ENCODE results near the gene C1orf53.
"Not testable (repeated sequence)": the region's sequence is repeated elsewhere in the genome, so short reads cannot be mapped to it uniquely, and the experiment has no call there.

C1orf53 gene

GRCh38 chr1:197948926-197949899, 46.8 kb downstream of the C1orf53 start:
- Histone ChIP-seq H3K9me3 (ENCODE audit: control insufficient read depth, insufficient read depth, low read length) (no peaks in the 10 kb centered on the region), H3K4me3 (ENCODE audit: low read depth, low read length) (no peak overlapping the region)

GRCh38 chr1:197951089-197951488, 48.7 kb downstream of the C1orf53 start:
- Histone ChIP-seq H3K27me3 (ENCODE audit: control insufficient read depth, insufficient read depth, low read length) (no peaks in the 10 kb centered on the region), H3K4me1 (ENCODE audit: control insufficient read depth, insufficient read depth, low read length) (no peaks in the 10 kb centered on the region; the same call in 1 of the 2 replicates), H3K9ac (ENCODE audit: low read depth, low read length) (no peak overlapping the region), H3K4me3 (ENCODE audit: low read depth, low read length) (no peak overlapping the region), H3K36me3 (ENCODE audit: control insufficient read depth, insufficient read depth, low read length) (no peaks in the 10 kb centered on the region), H3K27ac (ENCODE audit: low read depth, low read length) (no peak overlapping the region), H3K9me3 (ENCODE audit: control insufficient read depth, insufficient read depth, low read length) (no peaks in the 10 kb centered on the region)

More at GRCh38 chr1:197948926-197949899, 46.8 kb downstream of the C1orf53 start:
- Histone ChIP-seq H3K27me3 (ENCODE audit: control insufficient read depth, insufficient read depth, low read length) (no peaks in the 10 kb centered on the region), H3K9ac (ENCODE audit: low read depth, low read length) (no peak overlapping the region), H3K4me1 (ENCODE audit: control insufficient read depth, insufficient read depth, low read length) (no peaks in the 10 kb centered on the region; the same call in 1 of the 2 replicates), H3K36me3 (ENCODE audit: control insufficient read depth, insufficient read depth, low read length) (no peaks in the 10 kb centered on the region), H3K27ac (ENCODE audit: low read depth, low read length) (no peak overlapping the region)

DNA sequence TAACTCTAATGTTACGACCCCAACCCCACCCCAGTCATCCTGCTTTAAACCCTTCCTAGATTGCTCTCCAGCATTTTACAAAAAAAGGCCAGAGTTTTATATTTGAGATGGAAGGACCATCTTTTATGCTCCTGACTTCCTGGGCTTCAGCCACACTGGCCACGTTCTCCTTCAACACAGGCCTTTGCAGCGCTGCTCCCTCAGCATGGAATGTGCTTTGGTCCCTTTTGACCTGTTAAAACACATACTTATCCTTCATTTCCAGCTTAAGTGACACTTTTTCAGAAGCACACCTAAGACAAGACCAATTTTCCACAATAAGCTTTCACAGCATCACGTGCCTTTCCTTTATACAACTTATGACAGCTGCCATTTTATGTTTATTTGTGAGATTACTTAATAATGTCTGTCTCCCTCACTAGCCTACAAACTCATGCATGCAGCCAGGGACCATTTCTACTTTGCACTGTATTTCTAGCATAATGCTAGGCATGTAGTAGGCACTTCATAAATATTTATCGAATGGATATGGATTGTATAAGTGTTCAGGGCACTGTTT, 49.3 kb downstream of the C1orf53 start:
- no peaks in the 10 kb centered on the region for H3K36me3 ChIP-seq (ENCODE audit: control insufficient read depth, insufficient read depth, low read length)
- H3K4me3 ChIP-seq (ENCODE audit: low read depth, low read length) = no peak overlapping the region
- no peaks in the 10 kb centered on the region; the same call in 1 of the 2 replicates for H3K4me1 ChIP-seq (ENCODE audit: control insufficient read depth, insufficient read depth, low read length)
- H3K27me3 ChIP-seq (ENCODE audit: control insufficient read depth, insufficient read depth, low read length) = no peaks in the 10 kb centered on the region
- no peak overlapping the region for H3K9ac ChIP-seq (ENCODE audit: low read depth, low read length)
- no peaks in the 10 kb centered on the region for H3K9me3 ChIP-seq (ENCODE audit: control insufficient read depth, insufficient read depth, low read length)
- no peak overlapping the region for H3K27ac ChIP-seq (ENCODE audit: low read depth, low read length)

DNA sequence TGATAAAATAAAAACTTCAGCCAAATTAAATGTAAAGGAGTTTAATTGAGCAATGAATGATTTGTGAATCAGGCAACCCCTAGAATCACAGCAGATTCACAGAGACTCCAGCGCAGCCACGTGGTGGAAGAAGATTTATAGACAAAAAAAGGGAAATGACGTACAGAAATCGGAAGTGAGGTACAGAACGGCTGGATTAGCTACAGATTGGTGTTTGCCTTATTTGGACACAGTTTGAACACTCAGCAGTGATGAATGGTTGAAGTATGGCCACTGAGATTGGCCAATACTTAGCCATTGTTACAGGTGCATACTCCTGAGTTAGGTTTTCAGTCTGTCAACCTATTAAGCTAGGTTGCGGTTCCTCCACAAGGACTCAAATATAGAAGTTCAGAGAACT, 51.0 kb downstream of the C1orf53 start:
- not testable (repeated sequence) for H3K36me3 ChIP-seq (ENCODE audit: control insufficient read depth, insufficient read depth, low read length); H3K9me3 ChIP-seq (ENCODE audit: control insufficient read depth, insufficient read depth, low read length); H3K9ac ChIP-seq (ENCODE audit: low read depth, low read length); H3K4me1 ChIP-seq (ENCODE audit: control insufficient read depth, insufficient read depth, low read length); H3K27ac ChIP-seq (ENCODE audit: low read depth, low read length); H3K27me3 ChIP-seq (ENCODE audit: control insufficient read depth, insufficient read depth, low read length); H3K4me3 ChIP-seq (ENCODE audit: low read depth, low read length)

- Histone ChIP-seq H3K9ac (ENCODE audit: low read depth, low read length) (no peak overlapping the region), H3K9me3 (ENCODE audit: control insufficient read depth, insufficient read depth, low read length) (no peaks in the 10 kb centered on the region), H3K4me1 (ENCODE audit: control insufficient read depth, insufficient read depth, low read length) (no peaks in the 10 kb centered on the region), H3K27me3 (ENCODE audit: control insufficient read depth, insufficient read depth, low read length) (no peaks in the 10 kb centered on the region), H3K27ac (ENCODE audit: low read depth, low read length) (no peak overlapping the region), H3K36me3 (ENCODE audit: control insufficient read depth, insufficient read depth, low read length) (no peaks in the 10 kb centered on the region), H3K4me3 (ENCODE audit: low read depth, low read length) (no peak overlapping the region)
Observed at GRCh38 chr1:197954718-197955418, 52.4 kb downstream of the C1orf53 start.

DNA sequence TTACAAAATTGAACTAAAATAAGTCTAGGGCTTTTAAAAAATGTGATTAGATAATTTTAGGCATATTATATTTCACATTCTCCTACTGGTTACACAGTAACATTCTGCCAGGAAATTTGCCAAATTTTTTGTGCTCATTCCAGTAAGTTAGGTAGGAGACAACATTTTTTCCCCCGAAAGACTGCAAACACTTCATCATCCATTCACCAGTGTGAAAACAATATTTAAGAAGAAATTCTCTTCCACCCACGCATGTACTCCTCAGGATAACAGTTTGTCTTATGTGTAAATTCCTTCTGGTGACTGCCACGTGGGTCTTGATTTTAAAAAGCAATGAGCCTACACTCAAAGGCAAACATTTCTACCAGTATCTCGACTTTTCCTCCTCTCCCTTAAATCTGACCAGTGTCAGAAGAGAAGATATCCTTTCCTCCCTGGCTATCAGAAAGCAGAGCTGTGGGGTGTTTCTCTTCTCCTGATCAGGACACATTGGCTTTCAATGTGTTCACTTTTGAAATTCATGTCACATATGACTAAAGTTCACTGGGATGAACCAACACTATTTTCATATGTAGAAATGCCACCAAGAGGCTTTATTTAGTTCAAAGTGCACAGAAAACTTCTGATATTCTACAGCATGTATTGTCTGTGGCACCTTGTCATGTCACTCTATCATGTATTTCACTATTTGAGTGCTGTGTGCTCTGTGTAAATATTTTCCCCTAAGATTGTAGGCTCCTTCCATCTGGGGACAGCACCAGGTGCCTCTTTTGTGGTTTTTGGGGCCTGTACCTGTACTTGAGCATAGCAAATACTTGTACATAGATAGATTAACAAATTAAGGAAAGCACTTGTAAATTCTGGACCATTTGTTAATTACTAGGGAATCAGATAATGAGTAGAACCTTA, 53.3 kb downstream of the C1orf53 start:
- Histone ChIP-seq H3K9me3 (ENCODE audit: control insufficient read depth, insufficient read depth, low read length) (no peaks in the 10 kb centered on the region), H3K9ac (ENCODE audit: low read depth, low read length) (no peak overlapping the region), H3K27ac (ENCODE audit: low read depth, low read length) (no peak overlapping the region), H3K27me3 (ENCODE audit: control insufficient read depth, insufficient read depth, low read length) (no peaks in the 10 kb centered on the region), H3K4me3 (ENCODE audit: low read depth, low read length) (no peak overlapping the region), H3K36me3 (ENCODE audit: control insufficient read depth, insufficient read depth, low read length) (no peaks in the 10 kb centered on the region), H3K4me1 (ENCODE audit: control insufficient read depth, insufficient read depth, low read length) (no peaks in the 10 kb centered on the region)
